Liver (tissue), 9 donors: ENCODE results near the gene RBMS3. TPM values are rescaled to one million over a fixed set of nuclear protein-coding genes. Genes with fewer than 3 reads are reported as not detected.
"Not testable (repeated sequence)": the region's sequence is repeated elsewhere in the genome, so short reads cannot be mapped to it uniquely, and the experiment has no call there.

Experiments
- DNase-seq: peaks from one replicate; pipeline ENCODE4 v3.0.0-alpha.2; 2017; ENCODE audit warnings: low spot score
- H3K27ac ChIP-seq, 2 donors: one replicate each; pipeline ENCODE4 v1.7.0; 2013; ENCODE audit warnings: inconsistent platforms in 2 of 2, low read length in 2 of 2, control low read depth in 1 of 2, low read depth in 1 of 2, mild to moderate bottlenecking in 1 of 2
- H3K27me3 ChIP-seq, 4 donors: one replicate each; pipeline versions ENCODE4 v1.6.1 to v1.7.0; 2013; ENCODE audit warnings: low read length in 3 of 4, inconsistent platforms in 1 of 4, mild to moderate bottlenecking in 1 of 4, moderate library complexity in 1 of 4; ENCODE audit not compliant: control insufficient read depth in 4 of 4, insufficient read depth in 4 of 4
- H3K36me3 ChIP-seq, 4 donors: one replicate each; pipeline versions ENCODE4 v1.6.1 to v1.7.0; 2013; ENCODE audit warnings: low read length in 3 of 4, mild to moderate bottlenecking in 3 of 4, low read depth in 1 of 4, moderate library complexity in 1 of 4; ENCODE audit not compliant: control insufficient read depth in 4 of 4, insufficient read depth in 3 of 4
- H3K4me1 ChIP-seq, 4 donors: one replicate each; pipeline versions ENCODE4 v1.6.1 to v1.7.0; 2013; ENCODE audit warnings: low read length in 3 of 4, mild to moderate bottlenecking in 3 of 4, moderate library complexity in 1 of 4; ENCODE audit not compliant: control insufficient read depth in 4 of 4, insufficient read depth in 4 of 4
- H3K4me3 ChIP-seq, 3 donors: one replicate each; pipeline versions ENCODE4 v1.6.1 to v1.7.0; 2013; ENCODE audit warnings: low read length in 3 of 3, control low read depth in 1 of 3, low read depth in 1 of 3, mild to moderate bottlenecking in 1 of 3
- H3K9ac ChIP-seq, 2 donors: one replicate each; pipeline ENCODE4 v1.7.0; 2013; ENCODE audit warnings: low read length in 2 of 2, mild to moderate bottlenecking in 2 of 2, moderate library complexity in 2 of 2, control low read depth in 1 of 2, low read depth in 1 of 2
- H3K9me3 ChIP-seq, 4 donors: one replicate each; pipeline versions ENCODE4 v1.6.1 to v1.7.0; 2013; ENCODE audit warnings: low read length in 3 of 4; ENCODE audit not compliant: control insufficient read depth in 4 of 4
- ATF3 ChIP-seq: IDR thresholded peaks from 2 replicates; pipeline ENCODE4 v1.6.1; 2016; ENCODE audit warnings: antibody characterized with exemption
- EGR1 ChIP-seq, 2 donors: IDR thresholded peaks; 2 replicates each; pipeline ENCODE4 v1.6.1; 2016 to 2018; ENCODE audit warnings: antibody characterized with exemption in 2 of 2, low read depth in 2 of 2
- FOXA1 ChIP-seq: IDR thresholded peaks from 2 replicates; pipeline ENCODE4 v1.6.1; 2016; ENCODE audit warnings: antibody characterized with exemption
- FOXA2 ChIP-seq: IDR thresholded peaks from 2 replicates; pipeline ENCODE4 v1.6.1; 2016; ENCODE audit warnings: antibody characterized with exemption
- GABPA ChIP-seq, 2 donors: IDR thresholded peaks in 1 of 2; conservative IDR thresholded peaks in 1 of 2; 2 replicates each; pipeline ENCODE4 v1.6.1; 2016; ENCODE audit warnings: antibody characterized with exemption in 2 of 2, mild to moderate bottlenecking in 1 of 2, moderate library complexity in 1 of 2
- HNF4A ChIP-seq, 2 donors: conservative IDR thresholded peaks; 2 replicates each; pipeline ENCODE4 v1.6.1; 2016; ENCODE audit warnings: antibody characterized with exemption in 2 of 2, mild to moderate bottlenecking in 2 of 2
- HNF4G ChIP-seq: IDR thresholded peaks from 2 replicates; pipeline ENCODE4 v1.6.1; 2016; ENCODE audit warnings: antibody characterized with exemption
- JUND ChIP-seq, 2 donors: IDR thresholded peaks; 2 replicates each; pipeline ENCODE4 v1.6.1; 2016; ENCODE audit warnings: antibody characterized with exemption in 2 of 2
- RAD21 ChIP-seq, 2 donors: IDR thresholded peaks; 2 replicates each; pipeline ENCODE4 v1.6.1; 2016; ENCODE audit warnings: antibody characterized with exemption in 2 of 2, mild to moderate bottlenecking in 2 of 2
- YY1 ChIP-seq: IDR thresholded peaks from 2 replicates; pipeline ENCODE4 v1.6.1; 2016; ENCODE audit warnings: antibody characterized with exemption, mild to moderate bottlenecking
- ZBTB33 ChIP-seq: IDR thresholded peaks from 2 replicates; pipeline ENCODE4 v1.6.1; 2016; ENCODE audit warnings: antibody characterized with exemption
- WGBS: extraction: QIAGEN DNeasy Blood & Tissue Kit; methylation state at CpG from one replicate; pipeline ENCODE4 v1.1.7; 2013; 5-methylcytosine and 5-hydroxymethylcytosine counted together
- polyA plus RNA-seq, 2 donors: library from polyadenylated mRNA; stranded (reverse) in 1 of 2; unstranded in 1 of 2; fragments of 200-250 nt in 1 of 2; fragments of >200 nt in 1 of 2; fragmentation: Nextera tagmentation in 1 of 2; extraction: Ambion mirVana in 1 of 2; gene quantifications; one replicate each; pipeline versions ENCODE4 v1.2.1 to v1.2.3, GENCODE V29; 2013 to 2015
- total RNA-seq, 2 donors: library from RNA; depleted of rRNA; stranded (reverse); fragments of >200 nt; gene quantifications; one replicate each; pipeline ENCODE4 v1.2.3, GENCODE V29; 2014
- TF ChIP-seq, protein P1 (sequence below): fragments of 150-350 bp; IDR thresholded peaks from 2 replicates; pipeline ENCODE4 v1.5.1; 2017; ENCODE audit warnings: improper control_type of control experiment, low read depth, low read length; ENCODE audit not compliant: missing input control
- donor health status: healthy.
- donor health status: healthy.
- donor health status: healthy.
- donor health status: healthy.
- donor health status: healthy.

The RBMS3 gene
- total and polyA plus RNA-seq, 4 donors, result 1.2 to 14.9 (median 9.3) TPM

DNA sequence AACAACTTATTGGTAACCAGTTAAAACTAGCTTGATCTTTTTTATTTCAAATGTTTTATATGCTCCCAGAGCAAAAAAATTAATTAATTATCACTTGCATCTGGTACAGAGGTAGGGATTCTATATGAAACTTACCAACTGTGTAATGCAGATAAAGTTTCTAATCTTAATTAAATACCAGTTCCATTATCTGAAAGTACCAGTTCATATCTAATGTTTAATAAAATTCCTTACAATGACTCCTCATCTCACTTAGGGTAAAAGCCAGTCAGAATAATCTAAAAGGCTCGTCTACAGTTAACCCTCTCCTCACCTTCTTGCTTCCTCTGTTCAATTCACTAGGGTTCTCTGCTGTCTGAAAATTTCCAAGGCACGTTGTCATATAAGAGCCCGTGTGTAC, 384.8 kb downstream of the RBMS3 start:
- H3K9ac ChIP-seq, result no peak overlapping the region
- no peak overlapping the region for H3K4me3 ChIP-seq
- peaks cover 0 to 1% (median 0%) of the 10 kb centered on the region in 4 donors for H3K4me1 ChIP-seq
- no peaks in the 10 kb centered on the region for H3K27me3 ChIP-seq
- no peak overlapping the region for H3K27ac ChIP-seq
- no peak for DNase-seq
- TF ChIP-seq ZBTB33 (no peak), HNF4G (no peak), ATF3 (no peak)
- 65% methylated on average over 3 of the region's 3 CpGs for WGBS
- H3K9me3 ChIP-seq, result no peaks in the 10 kb centered on the region
- no peaks in the 10 kb centered on the region for H3K36me3 ChIP-seq

DNA sequence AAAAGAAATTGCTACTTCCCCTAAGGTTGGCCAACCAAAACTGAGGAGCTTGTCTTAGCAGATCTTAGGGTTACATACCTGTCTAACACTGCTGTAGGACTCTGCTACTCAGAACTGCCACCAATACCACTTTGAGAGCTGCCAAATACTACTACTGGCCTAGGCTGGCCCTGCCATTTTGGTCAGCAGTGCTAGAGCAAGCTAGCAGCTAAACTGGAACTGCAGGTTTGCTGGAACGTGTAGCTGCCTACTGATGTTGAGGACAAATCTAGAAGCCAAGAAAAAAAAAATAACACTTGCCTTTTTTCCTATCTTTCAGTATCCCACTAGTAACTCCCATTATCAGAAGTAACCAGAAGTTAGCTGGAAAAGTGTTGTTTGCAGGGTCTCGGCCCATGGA, 387.4 kb downstream of the RBMS3 start:
- TF ChIP-seq EGR1 (IDR thresholded peaks at IDR 0.05; ENCODE audit: low read depth in 2 of 2) (no peak), FOXA1 (no peak), YY1 (no peak), HNF4G (no peak)
- Histone ChIP-seq H3K4me3 (no peak overlapping the region), H3K27ac (no peak overlapping the region), H3K9ac (no peak overlapping the region), H3K27me3 (no peaks in the 10 kb centered on the region), H3K4me1 (no peaks in the 10 kb centered on the region), H3K36me3 (no peaks in the 10 kb centered on the region), H3K9me3 (no peaks in the 10 kb centered on the region)
- no peak for DNase-seq
- 91% methylated on average over 2 of the region's 2 CpGs for WGBS

DNA sequence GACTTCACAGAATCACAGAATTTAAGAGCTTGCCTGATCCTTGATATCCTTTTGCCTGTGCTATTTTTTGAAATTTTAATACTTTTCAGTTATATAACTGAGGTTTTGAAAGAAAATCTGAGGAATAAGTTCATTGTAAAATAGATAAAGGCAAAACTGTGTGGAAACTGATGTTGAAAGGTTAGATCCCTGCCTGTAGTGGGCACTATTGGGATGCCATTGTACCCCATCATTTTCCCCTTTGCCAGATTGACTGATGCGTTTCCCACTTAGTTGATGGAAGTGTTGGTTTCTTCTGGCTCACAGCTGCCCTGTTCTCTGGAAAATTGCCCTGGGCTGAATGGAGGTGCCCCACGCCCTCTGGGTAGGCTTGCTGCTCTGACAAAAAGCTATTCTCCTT, 387.9 kb downstream of the RBMS3 start:
- no peaks in the 10 kb centered on the region for H3K4me1 ChIP-seq
- no peak overlapping the region for H3K4me3 ChIP-seq
- H3K27ac ChIP-seq, result no peak overlapping the region
- H3K9me3 ChIP-seq, result no peaks in the 10 kb centered on the region
- TF ChIP-seq JUND (IDR thresholded peaks at IDR 0.05) (no peak), FOXA2 (no peak), RAD21 (IDR thresholded peaks at IDR 0.05) (peak; percentile 45 to 62), HNF4A (conservative IDR thresholded peaks at IDR 0.05) (no peak), GABPA (IDR thresholded peaks at IDR 0.05 in 1 of 2, conservative IDR thresholded peaks at IDR 0.05 in 1 of 2) (no peak), ZBTB33 (no peak)
- TF ChIP-seq, protein P1, sequence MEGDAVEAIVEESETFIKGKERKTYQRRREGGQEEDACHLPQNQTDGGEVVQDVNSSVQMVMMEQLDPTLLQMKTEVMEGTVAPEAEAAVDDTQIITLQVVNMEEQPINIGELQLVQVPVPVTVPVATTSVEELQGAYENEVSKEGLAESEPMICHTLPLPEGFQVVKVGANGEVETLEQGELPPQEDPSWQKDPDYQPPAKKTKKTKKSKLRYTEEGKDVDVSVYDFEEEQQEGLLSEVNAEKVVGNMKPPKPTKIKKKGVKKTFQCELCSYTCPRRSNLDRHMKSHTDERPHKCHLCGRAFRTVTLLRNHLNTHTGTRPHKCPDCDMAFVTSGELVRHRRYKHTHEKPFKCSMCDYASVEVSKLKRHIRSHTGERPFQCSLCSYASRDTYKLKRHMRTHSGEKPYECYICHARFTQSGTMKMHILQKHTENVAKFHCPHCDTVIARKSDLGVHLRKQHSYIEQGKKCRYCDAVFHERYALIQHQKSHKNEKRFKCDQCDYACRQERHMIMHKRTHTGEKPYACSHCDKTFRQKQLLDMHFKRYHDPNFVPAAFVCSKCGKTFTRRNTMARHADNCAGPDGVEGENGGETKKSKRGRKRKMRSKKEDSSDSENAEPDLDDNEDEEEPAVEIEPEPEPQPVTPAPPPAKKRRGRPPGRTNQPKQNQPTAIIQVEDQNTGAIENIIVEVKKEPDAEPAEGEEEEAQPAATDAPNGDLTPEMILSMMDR, result no peak
- no peaks in the 10 kb centered on the region for H3K27me3 ChIP-seq
- H3K36me3 ChIP-seq, result no peaks in the 10 kb centered on the region
- no peak overlapping the region for H3K9ac ChIP-seq
- WGBS, result 86% methylated on average over 2 of the region's 2 CpGs
- DNase-seq, result no peak

DNA sequence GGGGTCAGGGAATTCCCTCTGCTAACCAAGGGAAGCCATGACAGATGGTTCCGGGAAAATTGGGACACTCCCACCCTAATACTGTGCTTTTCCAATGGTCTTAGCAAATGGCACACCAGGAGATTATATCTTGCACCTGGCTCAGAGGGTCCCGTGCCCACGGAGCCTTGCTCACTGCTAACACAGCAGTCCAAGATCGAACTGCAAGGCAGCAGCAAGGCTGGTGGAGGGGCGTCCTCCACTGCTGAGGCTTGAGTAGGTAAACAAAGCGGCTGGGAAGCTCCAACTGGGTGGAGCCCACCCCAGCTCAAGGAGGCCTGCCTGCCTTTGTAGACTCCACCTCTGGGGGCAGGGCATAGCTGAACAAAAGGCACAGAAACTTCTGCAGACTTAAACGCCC, 389.6 kb downstream of the RBMS3 start:
- not testable (repeated sequence) for DNase-seq, H3K27ac ChIP-seq, H3K9ac ChIP-seq, H3K9me3 ChIP-seq, H3K4me3 ChIP-seq, H3K36me3 ChIP-seq, H3K4me1 ChIP-seq, H3K27me3 ChIP-seq
- WGBS, result 95% methylated on average over 7 of the region's 7 CpGs
